Fibroblast of lung (primary cell): ENCODE measurements around the gene MAPT.

Source experiments
- CTCF ChIP-seq, 2 donors: IDR thresholded peaks in 1 of 2; conservative IDR thresholded peaks in 1 of 2; 1 replicate in 1 of 2; 2 replicates in 1 of 2; pipeline ENCODE4 v1.5.1; 2011 to 2012; ENCODE audit warnings: low read length in 2 of 2, control low read depth in 1 of 2, inconsistent platforms in 1 of 2, low read depth in 1 of 2, mild to moderate bottlenecking in 1 of 2
- EZH2 ChIP-seq: IDR thresholded peaks from 2 replicates; pipeline ENCODE4 v1.5.1; 2012; ENCODE audit warnings: low read length, control low read depth, mild to moderate bottlenecking; ENCODE audit errors: missing control alignments

- TF ChIP-seq CTCF (conservative IDR thresholded peaks at IDR 0.05 in 1 of 2, IDR thresholded peaks at IDR 0.05 in 1 of 2; ENCODE audit: low read depth in 1 of 2, low read length in 2 of 2) = no peak
- TF ChIP-seq EZH2 = no peak
Observed at GRCh38 chr17:45972531-45972930, 78.2 kb downstream of the MAPT start.
